K562 (cell line): ENCODE data around the gene PRDM8.

Experiments
- CBX5 ChIP-seq: IDR thresholded peaks from 2 replicates; pipeline ENCODE4 v1.6.1; 2014; ENCODE audit warnings: low read depth, borderline replicate concordance
- NELFE ChIP-seq: IDR thresholded peaks from 2 replicates; pipeline ENCODE4 v1.6.1; 2011; ENCODE audit warnings: mild to moderate bottlenecking; ENCODE audit not compliant: insufficient read depth, insufficient read length
- PHF20 ChIP-seq: fragments of 450-650 bp; IDR thresholded peaks from 2 replicates; pipeline ENCODE4 v1.6.1; 2018; ENCODE audit not compliant: partially characterized antibody
- POLR2A ChIP-seq: fragments of 450-650 bp; conservative IDR thresholded peaks from 2 replicates; pipeline ENCODE4 v1.6.1; 2016
- RFX5 ChIP-seq: IDR thresholded peaks from 2 replicates; pipeline ENCODE4 v1.6.1; 2011; ENCODE audit warnings: low read depth, mild to moderate bottlenecking, improper control_type of control experiment, low read length
- SMAD4 ChIP-seq: fragments of 250-450 bp; sonication (Bioruptor Pico); conservative IDR thresholded peaks from 2 replicates; pipeline ENCODE4 v1.8.0; 2021; ENCODE audit warnings: inconsistent platforms, mild to moderate bottlenecking, moderate library complexity
- THRAP3 ChIP-seq: fragments of 450-650 bp; IDR thresholded peaks from 2 replicates; pipeline ENCODE4 v1.6.1; 2016; ENCODE audit warnings: mild to moderate bottlenecking, inconsistent platforms, borderline replicate concordance
- UBTF ChIP-seq, 2 experiments: IDR thresholded peaks; 2 replicates each; pipeline ENCODE4 v1.6.1; 2012; ENCODE audit warnings: improper control_type of control experiment in 2 of 2, low read depth in 2 of 2, low read length in 2 of 2, borderline replicate concordance in 1 of 2
- ZKSCAN8 ChIP-seq: fragments of 200-800 bp; sonication (Bioruptor generic); IDR thresholded peaks from 2 replicates; pipeline ENCODE4 v1.6.1; 2016; ENCODE audit warnings: missing genetic modification characterization, missing compliant biosample characterization
- ZNF121 ChIP-seq: sonication (generic); formaldehyde crosslinking; conservative IDR thresholded peaks from 2 replicates; pipeline ENCODE4 v1.8.0; 2022; ENCODE audit warnings: missing genetic modification reagents
- ZNF277 ChIP-seq: fragments of 250-450 bp; sonication (Bioruptor Pico); IDR thresholded peaks from 2 replicates; pipeline ENCODE4 v1.8.0; 2022; ENCODE audit warnings: inconsistent platforms, mild to moderate bottlenecking, moderate library complexity, borderline replicate concordance
- ZNF324 ChIP-seq: fragments of 250-450 bp; sonication (Bioruptor Pico); IDR thresholded peaks from 2 replicates; pipeline ENCODE4 v1.4.0; 2020; ENCODE audit warnings: mild to moderate bottlenecking
- TF ChIP-seq, protein P1 (sequence below): fragments of 450-650 bp; IDR thresholded peaks from one replicate; pipeline ENCODE4 v1.6.1; 2018; ENCODE audit warnings: mild to moderate bottlenecking, moderate library complexity; ENCODE audit not compliant: partially characterized antibody

DNA sequence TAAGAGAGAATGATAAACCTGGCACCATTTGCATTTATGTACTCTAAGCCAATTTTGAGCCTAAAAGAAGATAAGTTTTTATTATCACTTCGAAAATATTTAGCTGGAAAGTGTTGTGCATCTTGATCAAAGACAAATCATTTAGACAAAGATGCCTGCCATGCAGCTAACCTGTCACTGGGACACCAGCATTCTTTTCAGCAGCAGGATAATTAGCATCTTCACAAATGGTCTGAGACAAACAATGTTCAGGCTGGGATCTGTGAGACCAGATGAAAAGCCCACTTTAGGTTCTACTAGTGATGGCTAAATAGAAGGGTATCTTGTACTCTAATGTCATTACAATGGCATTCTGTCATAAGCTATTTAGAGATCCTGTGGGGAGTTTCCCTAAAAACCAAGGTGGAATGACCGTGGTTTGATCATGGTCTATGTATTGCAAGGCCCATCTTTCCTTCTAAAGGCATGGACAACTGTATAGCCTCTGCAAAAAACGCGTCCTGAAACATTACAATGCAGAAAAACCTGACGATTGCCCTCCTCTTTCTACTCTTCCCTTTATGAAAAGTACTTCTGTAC, 7.2 kb downstream of the PRDM8 start:
- no peak for TF ChIP-seq UBTF (IDR thresholded peaks at IDR 0.05; ENCODE audit: borderline replicate concordance in 1 of 2, low read depth in 2 of 2, low read length in 2 of 2)
- TF ChIP-seq ZKSCAN8: no peak
- TF ChIP-seq THRAP3: no peak
- no peak for TF ChIP-seq SMAD4
- TF ChIP-seq RFX5: no peak
- TF ChIP-seq CBX5: no peak
- TF ChIP-seq ZNF324: no peak
- TF ChIP-seq PHF20: no peak
- no peak for TF ChIP-seq POLR2A
- no peak for TF ChIP-seq ZNF277 (CRISPR knock-in tag)
- no peak for TF ChIP-seq ZNF121 (CRISPR knock-in tag)
- no peak for TF ChIP-seq NELFE
- TF ChIP-seq, protein P1, sequence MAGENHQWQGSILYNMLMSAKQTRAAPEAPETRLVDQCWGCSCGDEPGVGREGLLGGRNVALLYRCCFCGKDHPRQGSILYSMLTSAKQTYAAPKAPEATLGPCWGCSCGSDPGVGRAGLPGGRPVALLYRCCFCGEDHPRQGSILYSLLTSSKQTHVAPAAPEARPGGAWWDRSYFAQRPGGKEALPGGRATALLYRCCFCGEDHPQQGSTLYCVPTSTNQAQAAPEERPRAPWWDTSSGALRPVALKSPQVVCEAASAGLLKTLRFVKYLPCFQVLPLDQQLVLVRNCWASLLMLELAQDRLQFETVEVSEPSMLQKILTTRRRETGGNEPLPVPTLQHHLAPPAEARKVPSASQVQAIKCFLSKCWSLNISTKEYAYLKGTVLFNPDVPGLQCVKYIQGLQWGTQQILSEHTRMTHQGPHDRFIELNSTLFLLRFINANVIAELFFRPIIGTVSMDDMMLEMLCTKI: no peak
